Neural progenitor cell (in vitro differentiated cells): Measurements from ENCODE around the gene KIF1B.

ENCODE experiments used
- EZH2 ChIP-seq: fragments of 200-600 bp; sonication (generic); IDR thresholded peaks from 2 replicates; pipeline ENCODE4 v1.6.1; 2017; ENCODE audit warnings: antibody characterized with exemption, mild to moderate bottlenecking, moderate library complexity
- TF ChIP-seq, protein P1 (sequence below): fragments of 200-600 bp; sonication (generic); IDR thresholded peaks from 2 replicates; pipeline ENCODE4 v1.5.1; 2017; ENCODE audit warnings: antibody characterized with exemption, mild to moderate bottlenecking

DNA sequence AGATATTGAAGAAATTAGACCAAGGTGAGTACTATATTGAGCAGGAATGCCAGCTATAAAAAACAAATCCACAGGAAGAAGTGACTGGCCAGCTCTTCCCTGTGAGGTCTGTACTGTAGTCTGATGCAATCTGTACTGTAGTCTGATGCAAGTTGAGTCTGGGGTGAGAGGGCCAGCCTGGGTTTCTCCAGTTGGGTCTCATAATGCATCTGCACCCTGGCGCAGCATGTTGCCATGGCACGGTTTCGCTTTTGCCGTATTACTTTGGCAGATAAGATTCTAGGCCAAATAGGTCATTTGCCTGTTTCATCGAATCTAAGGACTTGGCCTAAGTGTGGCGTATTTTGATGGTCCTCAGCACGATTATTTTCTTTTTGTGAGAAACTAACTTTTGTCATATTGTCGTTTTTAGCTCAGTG lies 164.1 kb downstream of the KIF1B start:
- TF ChIP-seq, protein P1, sequence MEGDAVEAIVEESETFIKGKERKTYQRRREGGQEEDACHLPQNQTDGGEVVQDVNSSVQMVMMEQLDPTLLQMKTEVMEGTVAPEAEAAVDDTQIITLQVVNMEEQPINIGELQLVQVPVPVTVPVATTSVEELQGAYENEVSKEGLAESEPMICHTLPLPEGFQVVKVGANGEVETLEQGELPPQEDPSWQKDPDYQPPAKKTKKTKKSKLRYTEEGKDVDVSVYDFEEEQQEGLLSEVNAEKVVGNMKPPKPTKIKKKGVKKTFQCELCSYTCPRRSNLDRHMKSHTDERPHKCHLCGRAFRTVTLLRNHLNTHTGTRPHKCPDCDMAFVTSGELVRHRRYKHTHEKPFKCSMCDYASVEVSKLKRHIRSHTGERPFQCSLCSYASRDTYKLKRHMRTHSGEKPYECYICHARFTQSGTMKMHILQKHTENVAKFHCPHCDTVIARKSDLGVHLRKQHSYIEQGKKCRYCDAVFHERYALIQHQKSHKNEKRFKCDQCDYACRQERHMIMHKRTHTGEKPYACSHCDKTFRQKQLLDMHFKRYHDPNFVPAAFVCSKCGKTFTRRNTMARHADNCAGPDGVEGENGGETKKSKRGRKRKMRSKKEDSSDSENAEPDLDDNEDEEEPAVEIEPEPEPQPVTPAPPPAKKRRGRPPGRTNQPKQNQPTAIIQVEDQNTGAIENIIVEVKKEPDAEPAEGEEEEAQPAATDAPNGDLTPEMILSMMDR = no peak
- no peak for TF ChIP-seq EZH2
